Endothelial cell of umbilical vein (primary cell): ENCODE data around the gene ZSCAN5B. TPM values are rescaled to one million over a fixed set of nuclear protein-coding genes. Genes with fewer than 3 reads are reported as not detected.

ENCODE experiments used
- BruUV-seq: library from RNA; stranded (reverse); fragments of 400-500 nt; replicated peaks from 2 replicates; lab custom pipeline; 2021; lab: Mats Ljungman, UMichigan
- CTCF ChIA-PET: fragments of 300-600, 350-600 bp; sonication (Branson Sonifier 250); formaldehyde crosslinking; loops from one replicate; lab custom pipeline; 2021; ENCODE audit warnings: antibody characterized with exemption, inconsistent platforms; lab: Charles Lee
- POLR2A ChIA-PET: fragments of 300-600, 350-600 bp; sonication (Branson Sonifier 250); formaldehyde crosslinking; loops from one replicate; lab custom pipeline; 2021; ENCODE audit warnings: antibody characterized with exemption, inconsistent platforms; lab: Charles Lee
- DNase-seq: peaks from one replicate; pipeline ENCODE4 v3.0.0-alpha.2; 2011; ENCODE audit warnings: low read depth, low spot score
- FAIRE-seq: peaks from 2 replicates; lab custom pipeline; 2011; peaks lifted over from hg19 to GRCh38; lab: Jason Lieb, UNC
- H2AFZ ChIP-seq: 2 replicates; pipeline ENCODE4 v1.6.0; 2012; ENCODE audit warnings: low read depth, low read length, control low read depth, inconsistent platforms
- H3K27ac ChIP-seq: 2 replicates; pipeline ENCODE4 v1.5.1; 2011; ENCODE audit warnings: low read depth, mild to moderate bottlenecking, control low read depth, low read length, moderate library complexity; ENCODE audit not compliant: insufficient read depth
- H3K27me3 ChIP-seq, 2 experiments: 2 replicates each; pipeline versions ENCODE4 v1.6.0 to v1.6.1; 2011; ENCODE audit warnings: low read length in 2 of 2, mixed read lengths in 1 of 2; ENCODE audit not compliant: control insufficient read depth in 2 of 2, insufficient read depth in 2 of 2
- H3K36me3 ChIP-seq, 2 experiments: 2 replicates in 1 of 2; 3 replicates in 1 of 2; pipeline ENCODE4 v1.5.1; 2011; ENCODE audit warnings: low read length in 2 of 2, mild to moderate bottlenecking in 1 of 2, moderate library complexity in 1 of 2; ENCODE audit not compliant: control insufficient read depth in 2 of 2, insufficient read depth in 2 of 2; ENCODE audit errors: extremely low read depth in 1 of 2
- H3K4me1 ChIP-seq: 3 replicates; pipeline ENCODE4 v1.5.1; 2011; ENCODE audit warnings: mild to moderate bottlenecking, low read length; ENCODE audit not compliant: control insufficient read depth, insufficient read depth; ENCODE audit errors: extremely low read depth
- H3K4me2 ChIP-seq: 2 replicates; pipeline ENCODE4 v1.6.1; 2011; ENCODE audit warnings: low read length, control low read depth, mixed read lengths; ENCODE audit not compliant: insufficient read depth
- H3K4me3 ChIP-seq, 3 experiments: fragments of 200-600 bp in 1 of 3; sonication (generic), shearing (Covaris generic) in 1 of 3; replicated peaks in 1 of 3; 2 replicates each; pipeline ENCODE4 v1.5.1; 2011 to 2016; ENCODE audit warnings: control low read depth in 3 of 3, low read length in 3 of 3, mild to moderate bottlenecking in 2 of 3, inconsistent platforms in 1 of 3, low read depth in 1 of 3, moderate library complexity in 1 of 3; ENCODE audit not compliant: insufficient read depth in 1 of 3
- H3K79me2 ChIP-seq: 2 replicates; pipeline ENCODE4 v1.6.0; 2012; ENCODE audit warnings: low read length, inconsistent platforms; ENCODE audit not compliant: control insufficient read depth, insufficient read depth
- H3K9ac ChIP-seq: replicated peaks from 2 replicates; pipeline ENCODE3; 2011; ENCODE audit warnings: low read length, control low read depth; ENCODE audit not compliant: insufficient read depth; ENCODE audit errors: extremely low read depth
- H3K9me1 ChIP-seq: replicated peaks from 3 replicates; pipeline ENCODE4 v1.6.0; 2011; ENCODE audit warnings: mild to moderate bottlenecking, low read length; ENCODE audit not compliant: control insufficient read depth, insufficient read depth; ENCODE audit errors: extremely low read depth
- H3K9me3 ChIP-seq: replicated peaks from 2 replicates; pipeline ENCODE4 v1.5.1; 2012; ENCODE audit warnings: low read length, inconsistent platforms; ENCODE audit not compliant: control insufficient read depth, insufficient read depth
- H4K20me1 ChIP-seq: replicated peaks from 2 replicates; pipeline ENCODE3; 2011; ENCODE audit warnings: mild to moderate bottlenecking, low read length; ENCODE audit not compliant: control insufficient read depth, insufficient read depth; ENCODE audit errors: extremely low read depth
- EZH2 ChIP-seq: IDR thresholded peaks from 2 replicates; pipeline ENCODE4 v1.6.1; 2012; ENCODE audit warnings: borderline replicate concordance, low read depth, mild to moderate bottlenecking, moderate library complexity, low read length, inconsistent platforms; ENCODE audit not compliant: severe bottlenecking
- FOS ChIP-seq: IDR thresholded peaks from 2 replicates; pipeline ENCODE4 v1.6.1; 2011; ENCODE audit warnings: mild to moderate bottlenecking, low read length, moderate library complexity, borderline replicate concordance; ENCODE audit not compliant: insufficient read depth
- GATA2 ChIP-seq: IDR thresholded peaks from 2 replicates; pipeline ENCODE4 v1.7.0; 2011; ENCODE audit warnings: low read depth, mild to moderate bottlenecking, moderate library complexity, mixed read lengths, low read length; ENCODE audit not compliant: insufficient read length, insufficient read depth
- MAX ChIP-seq: IDR thresholded peaks from 2 replicates; pipeline ENCODE4 v1.6.1; 2011; ENCODE audit not compliant: insufficient read depth, insufficient read length
- MYC ChIP-seq: IDR thresholded peaks from one replicate; pipeline ENCODE4 v1.6.1; 2011; ENCODE audit warnings: mild to moderate bottlenecking, low read depth, low read length
- POLR2A ChIP-seq: IDR thresholded peaks from 2 replicates; pipeline ENCODE4 v1.6.1; 2012; ENCODE audit warnings: low read depth, mild to moderate bottlenecking, control low read depth, low read length
- dilution Hi-C: fragments of 300-500 bp; cut with MboI; formaldehyde crosslinking; loops from one replicate; pipeline ENCODE4 v1.15.0; 2019; ENCODE audit warnings: low sequenced_read_pairs; ENCODE audit not compliant: extremely low pct_ligation_motif_present
- intact Hi-C: fragments of 100-400 bp; cut with micrococcal nuclease; formaldehyde crosslinking; loops from one replicate; pipeline ENCODE4 v1.10.0; 2022
- polyA plus RNA-seq, 4 experiments: library from polyadenylated mRNA; depleted of rRNA in 3 of 4; stranded (reverse) in 3 of 4; unstranded in 1 of 4; fragments of >200 nt; gene quantifications; 2 replicates each; pipeline versions ENCODE4 v1.2.1 to v1.2.3, GENCODE V29; 2011 to 2012; ENCODE audit warnings: missing spikeins in 1 of 4
- total RNA-seq: library from RNA; stranded (reverse); gene quantifications from 2 replicates; pipeline ENCODE4 v1.2.3, GENCODE V29; 2021
- TF ChIP-seq, protein P1 (sequence below), 2 donors: IDR thresholded peaks; 1 replicate in 1 of 2; 2 replicates in 1 of 2; pipeline ENCODE4 v1.5.1; 2011; ENCODE audit warnings: low read length in 2 of 2, mild to moderate bottlenecking in 2 of 2, moderate library complexity in 2 of 2, control low read depth in 1 of 2, inconsistent platforms in 1 of 2, low read depth in 1 of 2; ENCODE audit not compliant: insufficient read depth in 1 of 2; ENCODE audit errors: extremely low read depth in 1 of 2

The ZSCAN5B gene
- total and polyA plus RNA-seq, 2 donors (not counting 3 experiments of a cell fraction or from before 2014, with no cell fraction given), result 0.07 TPM; not detected in 1

DNA sequence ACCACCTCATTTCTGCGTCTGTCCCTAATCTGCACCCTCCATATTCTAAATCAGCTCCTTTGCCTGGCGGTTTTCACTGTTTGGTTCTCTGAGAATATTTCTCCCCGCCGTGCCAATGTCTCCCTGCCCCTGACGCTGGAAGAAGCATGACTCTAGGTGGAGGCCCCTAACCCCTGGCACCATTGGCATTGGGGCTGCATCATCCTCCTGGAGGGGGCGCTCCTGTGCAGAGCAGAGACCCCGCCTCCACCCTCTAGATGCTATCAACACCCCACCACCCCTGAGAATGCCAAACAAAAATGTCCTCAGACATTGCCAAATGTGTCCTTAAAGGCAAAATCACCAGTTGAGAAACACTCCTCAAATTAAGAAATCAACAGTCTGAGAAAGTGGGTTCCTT lies 6.5 kb downstream of the ZSCAN5B start:
- TF ChIP-seq GATA2 (no peak), MYC (no peak), POLR2A (no peak), EZH2 (no peak), FOS (no peak), MAX (no peak)
- TF ChIP-seq, protein P1, sequence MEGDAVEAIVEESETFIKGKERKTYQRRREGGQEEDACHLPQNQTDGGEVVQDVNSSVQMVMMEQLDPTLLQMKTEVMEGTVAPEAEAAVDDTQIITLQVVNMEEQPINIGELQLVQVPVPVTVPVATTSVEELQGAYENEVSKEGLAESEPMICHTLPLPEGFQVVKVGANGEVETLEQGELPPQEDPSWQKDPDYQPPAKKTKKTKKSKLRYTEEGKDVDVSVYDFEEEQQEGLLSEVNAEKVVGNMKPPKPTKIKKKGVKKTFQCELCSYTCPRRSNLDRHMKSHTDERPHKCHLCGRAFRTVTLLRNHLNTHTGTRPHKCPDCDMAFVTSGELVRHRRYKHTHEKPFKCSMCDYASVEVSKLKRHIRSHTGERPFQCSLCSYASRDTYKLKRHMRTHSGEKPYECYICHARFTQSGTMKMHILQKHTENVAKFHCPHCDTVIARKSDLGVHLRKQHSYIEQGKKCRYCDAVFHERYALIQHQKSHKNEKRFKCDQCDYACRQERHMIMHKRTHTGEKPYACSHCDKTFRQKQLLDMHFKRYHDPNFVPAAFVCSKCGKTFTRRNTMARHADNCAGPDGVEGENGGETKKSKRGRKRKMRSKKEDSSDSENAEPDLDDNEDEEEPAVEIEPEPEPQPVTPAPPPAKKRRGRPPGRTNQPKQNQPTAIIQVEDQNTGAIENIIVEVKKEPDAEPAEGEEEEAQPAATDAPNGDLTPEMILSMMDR (IDR thresholded peaks at IDR 0.05; ENCODE audit: extremely low read depth in 1 of 2, insufficient read depth in 1 of 2, low read depth in 1 of 2, low read length in 2 of 2), result no peak
- intact Hi-C loops, result no loop called here
- no peaks in the 10 kb centered on the region for H4K20me1 ChIP-seq
- H3K4me3 ChIP-seq, result no peak overlapping the region
- H2AFZ ChIP-seq, result no peak overlapping the region
- no peak overlapping the region for H3K4me2 ChIP-seq
- no peak overlapping the region for H3K27ac ChIP-seq
- DNase-seq (no peak), FAIRE-seq (no peak)
- H3K9ac ChIP-seq, result no peak overlapping the region
- ChIA-PET POLR2A (no interaction called here), CTCF (no interaction called here)
- no peaks in the 10 kb centered on the region for H3K4me1 ChIP-seq
- H3K9me1 ChIP-seq, result no peaks in the 10 kb centered on the region
- H3K9me3 ChIP-seq, result no peaks in the 10 kb centered on the region
- H3K79me2 ChIP-seq, result no peaks in the 10 kb centered on the region
- no TSS peak for BruUV-seq
- no peaks in the 10 kb centered on the region for H3K27me3 ChIP-seq
- dilution Hi-C loops, result no loop called here
- H3K36me3 ChIP-seq, result no peaks in the 10 kb centered on the region
